Measurements from ENCODE around the gene HCFC1R1. TPM values are rescaled to one million over a fixed set of nuclear protein-coding genes. Genes with fewer than 3 reads are reported as not detected.

The HCFC1R1 gene
- polyA plus RNA-seq, 3 donors: 16.7 to 27.1 (median 19.9) TPM

DNA sequence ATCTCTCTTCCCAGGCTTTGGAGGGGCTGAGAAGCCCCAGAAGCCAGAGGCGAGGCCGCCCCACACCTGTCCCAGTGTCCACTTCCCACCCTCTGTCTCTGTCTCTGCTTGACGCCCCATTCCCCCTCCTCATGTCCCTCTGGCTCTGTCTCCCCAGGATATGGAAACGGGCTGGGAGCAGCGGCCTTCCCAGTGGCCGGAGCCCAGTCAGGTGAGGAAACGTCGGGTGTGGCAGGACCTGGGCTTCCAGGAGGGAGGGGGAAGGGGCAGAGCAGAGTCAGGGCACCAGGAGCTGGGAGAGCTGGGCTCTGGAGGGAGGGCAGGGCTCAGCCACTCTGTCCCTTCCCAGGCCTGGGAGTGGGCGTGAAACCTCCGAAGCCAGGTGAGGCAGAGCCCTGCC lies 32.9 kb downstream of the HCFC1R1 start:
- no peaks in the 10 kb centered on the region for H3K79me2 ChIP-seq (ENCODE audit: insufficient read depth, low read length)
- H3K9ac ChIP-seq (ENCODE audit: insufficient read depth, low read length, poor library complexity, severe bottlenecking): no peak overlapping the region
- Mint-ChIP-seq H3K27me3 (ENCODE audit: low read depth in 3 of 3) (peaks cover 7 to 20% (median 9%) of the 10 kb centered on the region in 3 donors), H3K36me3 (no peaks in the 10 kb centered on the region), H3K9me3 (no peaks in the 10 kb centered on the region), H3K4me3 (no peak overlapping the region), H3K4me1 (no peaks in the 10 kb centered on the region), H3K27ac (no peak overlapping the region)
- no peak overlapping the region for H3K4me2 ChIP-seq (replicated peaks; ENCODE audit: extremely low read depth, low read length, poor library complexity, severe bottlenecking)
- DNase-seq: no peak
- no peaks in the 10 kb centered on the region for H3K9me3 ChIP-seq (replicated peaks in 1 of 2; ENCODE audit: control insufficient read depth in 1 of 2, insufficient read depth in 1 of 2, low read length in 2 of 2)
- H3K27ac ChIP-seq (ENCODE audit: low read depth in 1 of 2, low read length in 2 of 2): no peak overlapping the region
- H3K4me1 ChIP-seq (ENCODE audit: control insufficient read depth in 1 of 2, insufficient read depth in 2 of 2, low read length in 2 of 2): no peaks in the 10 kb centered on the region
- WGBS (ENCODE audit: insufficient coverage): 94% methylated on average over 4 of the region's 10 CpGs
- no peak overlapping the region for H2AFZ ChIP-seq (ENCODE audit: insufficient read depth, low read depth, low read length, poor library complexity, severe bottlenecking)
- no peak for TF ChIP-seq CTCF (IDR thresholded peaks at IDR 0.05)
- no peak overlapping the region for H3K4me3 ChIP-seq (replicated peaks in 1 of 3; ENCODE audit: low read depth in 2 of 3, low read length in 3 of 3)
- no peaks in the 10 kb centered on the region for H3K27me3 ChIP-seq (ENCODE audit: control insufficient read depth in 2 of 2, insufficient read depth in 2 of 2, low read length in 2 of 2)
- H3K36me3 ChIP-seq (replicated peaks in 1 of 2; ENCODE audit: control insufficient read depth in 1 of 2, insufficient read depth in 2 of 2, low read length in 2 of 2): no peaks in the 10 kb centered on the region
- H4K20me1 ChIP-seq (ENCODE audit: insufficient read depth, low read length): no peaks in the 10 kb centered on the region
- intact Hi-C loops (cut with micrococcal nuclease): no loop called here

DNA sequence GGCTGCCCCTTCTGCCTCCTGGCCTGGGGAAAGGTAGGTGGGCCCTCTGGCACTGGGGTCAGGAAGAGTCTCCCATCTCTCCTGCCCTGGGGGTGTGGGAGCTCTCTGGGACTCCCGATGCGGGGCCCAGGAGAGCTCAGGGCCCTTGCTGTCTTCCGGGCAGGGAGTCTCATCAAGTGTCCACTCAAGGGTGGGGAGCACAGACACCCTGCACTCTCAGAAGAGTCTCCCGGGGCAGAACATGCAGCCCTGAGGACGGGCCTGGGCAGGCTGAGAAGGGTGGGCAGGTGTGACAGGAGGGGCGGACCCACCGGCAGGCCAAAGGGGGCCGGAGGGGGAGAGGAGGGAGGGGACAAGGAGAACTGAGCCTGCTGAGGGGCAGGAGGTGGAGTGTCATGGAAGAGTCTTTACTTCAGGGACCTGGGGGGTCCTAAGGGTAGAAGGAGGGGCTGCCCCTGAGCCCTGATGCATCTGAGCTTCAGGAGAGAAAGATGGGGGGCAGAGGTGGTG lies 35.1 kb downstream of the HCFC1R1 start:
- DNase-seq: no peak
- no peaks in the 10 kb centered on the region for H3K9me3 ChIP-seq (replicated peaks in 1 of 2; ENCODE audit: control insufficient read depth in 1 of 2, insufficient read depth in 1 of 2, low read length in 2 of 2)
- peaks cover 5% of the 10 kb centered on the region for H3K4me1 Mint-ChIP-seq
- no peak overlapping the region for H3K4me3 Mint-ChIP-seq
- H3K9me3 Mint-ChIP-seq: no peaks in the 10 kb centered on the region
- no peak overlapping the region for H3K4me2 ChIP-seq (replicated peaks; ENCODE audit: extremely low read depth, low read length, poor library complexity, severe bottlenecking)
- H3K36me3 ChIP-seq (replicated peaks in 1 of 2; ENCODE audit: control insufficient read depth in 1 of 2, insufficient read depth in 2 of 2, low read length in 2 of 2): no peaks in the 10 kb centered on the region
- H3K9ac ChIP-seq (ENCODE audit: insufficient read depth, low read length, poor library complexity, severe bottlenecking): no peak overlapping the region
- 100% methylated on average over 3 of the region's 8 CpGs for WGBS (ENCODE audit: insufficient coverage)
- no peak overlapping the region for H3K27ac ChIP-seq (ENCODE audit: low read depth in 1 of 2, low read length in 2 of 2)
- H3K4me3 ChIP-seq (replicated peaks in 1 of 3; ENCODE audit: low read depth in 2 of 3, low read length in 3 of 3): no peak overlapping the region
- intact Hi-C loops (cut with micrococcal nuclease): no loop called here
- no peak overlapping the region for H2AFZ ChIP-seq (ENCODE audit: insufficient read depth, low read depth, low read length, poor library complexity, severe bottlenecking)
- no peaks in the 10 kb centered on the region for H3K79me2 ChIP-seq (ENCODE audit: insufficient read depth, low read length)
- H3K36me3 Mint-ChIP-seq: no peaks in the 10 kb centered on the region
- H3K4me1 ChIP-seq (ENCODE audit: control insufficient read depth in 1 of 2, insufficient read depth in 2 of 2, low read length in 2 of 2): peaks cover 4 to 6% of the 10 kb centered on the region in 2 donors
- H4K20me1 ChIP-seq (ENCODE audit: insufficient read depth, low read length): no peaks in the 10 kb centered on the region
- TF ChIP-seq CTCF (IDR thresholded peaks at IDR 0.05): no peak
- peaks cover 10 to 26% (median 12%) of the 10 kb centered on the region in 3 donors for H3K27me3 Mint-ChIP-seq (ENCODE audit: low read depth in 3 of 3)
- H3K27ac Mint-ChIP-seq: peak overlapping the region in 1 of 7 donors; percentile 68
- H3K27me3 ChIP-seq (ENCODE audit: control insufficient read depth in 2 of 2, insufficient read depth in 2 of 2, low read length in 2 of 2): no peaks in the 10 kb centered on the region

Data from CD14-positive monocyte (primary cell).